Kidney (tissue), 14 donors: ENCODE measurements around the gene MPZL1. TPM values are rescaled to one million over a fixed set of nuclear protein-coding genes. Genes with fewer than 3 reads are reported as not detected.

ENCODE experiments used
- DNase-seq, 5 donors: peaks; one replicate each; pipeline ENCODE4 v3.0.0-alpha.2; 2013 to 2020
- FAIRE-seq: peaks from 2 replicates; lab custom pipeline; 2012; peaks lifted over from hg19 to GRCh38; lab: Jason Lieb, UNC
- H3K27ac ChIP-seq, 2 donors: one replicate each; pipeline ENCODE4 v1.7.0; 2013; ENCODE audit warnings: low read depth in 2 of 2, low read length in 2 of 2, inconsistent platforms in 1 of 2
- H3K27me3 ChIP-seq: one replicate; pipeline ENCODE4 v1.7.1; 2013; ENCODE audit warnings: low read length, inconsistent platforms; ENCODE audit not compliant: control insufficient read depth, insufficient read depth
- H3K36me3 ChIP-seq, 3 donors: one replicate each; pipeline versions ENCODE4 v1.7.0 to v1.7.1; 2013; ENCODE audit warnings: low read length in 3 of 3, control low read depth in 1 of 3, inconsistent platforms in 1 of 3; ENCODE audit not compliant: insufficient read depth in 3 of 3, control insufficient read depth in 2 of 3
- H3K4me1 ChIP-seq, 3 donors: one replicate each; pipeline versions ENCODE4 v1.7.0 to v1.7.1; 2013; ENCODE audit warnings: low read length in 3 of 3, inconsistent platforms in 1 of 3, low read depth in 1 of 3; ENCODE audit not compliant: control insufficient read depth in 2 of 3, insufficient read depth in 2 of 3
- H3K4me3 ChIP-seq, 3 donors: one replicate each; pipeline versions ENCODE4 v1.7.0 to v1.8.1; 2013; ENCODE audit warnings: low read length in 3 of 3, control low read depth in 1 of 3, inconsistent platforms in 1 of 3
- H3K9ac ChIP-seq, 3 donors: one replicate each; pipeline versions ENCODE4 v1.7.0 to v1.7.1; 2013; ENCODE audit warnings: low read length in 3 of 3, control low read depth in 1 of 3, inconsistent platforms in 1 of 3
- H3K9me3 ChIP-seq, 3 donors: one replicate each; pipeline versions ENCODE4 v1.7.0 to v1.7.1; 2013; ENCODE audit warnings: low read length in 3 of 3, control low read depth in 1 of 3, inconsistent platforms in 1 of 3; ENCODE audit not compliant: control insufficient read depth in 2 of 3, insufficient read depth in 1 of 3
- intact Hi-C: fragments of 100-400 bp; cut with DNase I; formaldehyde crosslinking; loops from one replicate; pipeline ENCODE4 v1.11.1; 2022
- polyA plus RNA-seq: library from polyadenylated mRNA; stranded (reverse); fragments of 350-450 nt; fragmentation: Illumina TruSeq; extraction: RNeasy Lipid Tissue Mini Kit (QIAGEN cat#74804); gene quantifications from one replicate; pipeline ENCODE4 v1.2.3, GENCODE V29; 2014; ENCODE audit warnings: low read depth, low replicate concordance; ENCODE audit not compliant: insufficient read depth
- total RNA-seq: library from RNA; stranded (reverse); fragmentation: NEBNext Ultra II Directional; extraction: Animal tissue kit (Norgen Biotek cat#: 25700); gene quantifications from one replicate; pipeline ENCODE4 v1.2.1, GENCODE V29; 2021
- TF ChIP-seq, protein P1 (sequence below): IDR thresholded peaks from 3 replicates; pipeline ENCODE4 v1.5.1; 2012; ENCODE audit warnings: mild to moderate bottlenecking, moderate library complexity, borderline replicate concordance; ENCODE audit not compliant: insufficient read depth; ENCODE audit errors: extremely low read depth
- donor health status: control.
- donor health status: control.
- donor health status: control.
- donor health status: control.
- donor health status: control.
- donor health status: DM: yes; HTN: yes; CAD: no.
- donor health status: Normal renal cell carcinoma (clear cell type).

MPZL1 gene
- total and polyA plus RNA-seq, 2 donors from 2014 or later, result 42.1 to 98.3 TPM

DNA sequence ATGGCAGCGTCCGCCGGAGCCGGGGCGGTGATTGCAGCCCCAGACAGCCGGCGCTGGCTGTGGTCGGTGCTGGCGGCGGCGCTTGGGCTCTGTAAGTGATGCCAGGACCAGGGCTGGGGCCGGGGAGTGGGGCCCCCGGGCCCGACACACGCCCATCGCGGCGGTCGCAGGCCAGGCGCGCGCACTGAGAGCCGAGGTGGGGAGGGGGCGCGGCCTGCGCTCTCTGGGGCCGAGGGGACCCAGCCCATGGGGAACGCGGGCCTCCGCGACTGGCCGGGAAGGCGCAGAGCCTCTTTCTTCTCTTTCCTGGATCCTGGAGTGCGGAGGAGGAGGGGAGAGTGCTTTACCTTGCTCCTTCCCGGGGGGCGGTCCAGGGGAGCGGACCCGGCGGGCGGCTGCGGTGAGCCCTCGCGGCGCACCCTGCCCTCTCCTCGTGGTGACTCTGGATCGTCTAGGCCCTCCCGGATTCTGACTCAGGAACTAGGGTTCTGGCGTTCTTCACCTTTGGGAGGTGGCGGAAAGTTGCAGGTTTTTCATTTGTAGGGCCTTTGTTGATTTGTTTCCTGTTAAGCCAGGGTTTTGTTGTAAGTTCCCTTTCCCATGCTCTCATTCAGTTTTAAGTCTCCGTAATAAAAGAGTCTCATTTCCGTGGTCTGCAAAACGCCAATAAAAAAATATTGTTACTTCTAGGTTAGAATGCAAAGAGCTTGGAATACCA lies 529 bp downstream of the MPZL1 start:
- peak in 4 of 5 donors; percentile 76 to 85 (median 81) for DNase-seq
- TF ChIP-seq, protein P1, sequence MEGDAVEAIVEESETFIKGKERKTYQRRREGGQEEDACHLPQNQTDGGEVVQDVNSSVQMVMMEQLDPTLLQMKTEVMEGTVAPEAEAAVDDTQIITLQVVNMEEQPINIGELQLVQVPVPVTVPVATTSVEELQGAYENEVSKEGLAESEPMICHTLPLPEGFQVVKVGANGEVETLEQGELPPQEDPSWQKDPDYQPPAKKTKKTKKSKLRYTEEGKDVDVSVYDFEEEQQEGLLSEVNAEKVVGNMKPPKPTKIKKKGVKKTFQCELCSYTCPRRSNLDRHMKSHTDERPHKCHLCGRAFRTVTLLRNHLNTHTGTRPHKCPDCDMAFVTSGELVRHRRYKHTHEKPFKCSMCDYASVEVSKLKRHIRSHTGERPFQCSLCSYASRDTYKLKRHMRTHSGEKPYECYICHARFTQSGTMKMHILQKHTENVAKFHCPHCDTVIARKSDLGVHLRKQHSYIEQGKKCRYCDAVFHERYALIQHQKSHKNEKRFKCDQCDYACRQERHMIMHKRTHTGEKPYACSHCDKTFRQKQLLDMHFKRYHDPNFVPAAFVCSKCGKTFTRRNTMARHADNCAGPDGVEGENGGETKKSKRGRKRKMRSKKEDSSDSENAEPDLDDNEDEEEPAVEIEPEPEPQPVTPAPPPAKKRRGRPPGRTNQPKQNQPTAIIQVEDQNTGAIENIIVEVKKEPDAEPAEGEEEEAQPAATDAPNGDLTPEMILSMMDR, result no peak
- no peaks in the 10 kb centered on the region for H3K36me3 ChIP-seq
- H3K9me3 ChIP-seq, result no peaks in the 10 kb centered on the region
- H3K27ac ChIP-seq, result peak overlapping the region; percentile 83 to 86
- peak overlapping the region; percentile 51 to 86 (median 70) for H3K4me3 ChIP-seq
- peak overlapping the region; percentile 62 to 78 (median 68) for H3K9ac ChIP-seq
- no peaks in the 10 kb centered on the region for H3K27me3 ChIP-seq
- intact Hi-C loops, result no loop called here
- H3K4me1 ChIP-seq, result peaks cover 0 to 9% (median 7%) of the 10 kb centered on the region in 3 donors
- no peak for FAIRE-seq

DNA sequence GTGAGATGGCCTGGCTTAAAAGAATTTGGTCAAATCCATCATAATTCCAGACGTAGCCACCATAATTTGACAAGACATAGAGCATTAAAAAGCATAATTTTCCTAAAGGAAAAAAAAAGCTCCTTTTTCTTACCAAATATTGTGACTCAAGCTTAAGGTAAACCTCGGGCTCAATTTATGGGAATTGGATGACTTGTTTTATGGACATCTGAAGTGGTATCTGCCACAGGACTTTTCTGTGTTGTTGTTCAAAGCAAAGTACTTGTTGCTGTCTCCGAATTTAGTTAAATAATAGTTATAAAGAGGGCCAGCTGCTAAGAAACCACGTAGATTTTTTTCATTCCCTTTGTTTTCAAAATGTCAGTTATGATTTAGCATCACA lies 1.1 kb downstream of the MPZL1 start:
- Histone ChIP-seq H3K4me3 (peak overlapping the region; percentile 51 to 86 (median 70)), H3K9me3 (no peaks in the 10 kb centered on the region), H3K36me3 (no peaks in the 10 kb centered on the region), H3K27me3 (no peaks in the 10 kb centered on the region), H3K9ac (peak overlapping the region; percentile 62 to 78 (median 68)), H3K27ac (peak overlapping the region in 1 of 2 donors; percentile 1), H3K4me1 (peaks cover 0 to 12% (median 7%) of the 10 kb centered on the region in 3 donors)
- FAIRE-seq (no peak), DNase-seq (peak in 1 of 5 donors; percentile 19)
- TF ChIP-seq, protein P1, result no peak
- intact Hi-C loops, result no loop called here

DNA sequence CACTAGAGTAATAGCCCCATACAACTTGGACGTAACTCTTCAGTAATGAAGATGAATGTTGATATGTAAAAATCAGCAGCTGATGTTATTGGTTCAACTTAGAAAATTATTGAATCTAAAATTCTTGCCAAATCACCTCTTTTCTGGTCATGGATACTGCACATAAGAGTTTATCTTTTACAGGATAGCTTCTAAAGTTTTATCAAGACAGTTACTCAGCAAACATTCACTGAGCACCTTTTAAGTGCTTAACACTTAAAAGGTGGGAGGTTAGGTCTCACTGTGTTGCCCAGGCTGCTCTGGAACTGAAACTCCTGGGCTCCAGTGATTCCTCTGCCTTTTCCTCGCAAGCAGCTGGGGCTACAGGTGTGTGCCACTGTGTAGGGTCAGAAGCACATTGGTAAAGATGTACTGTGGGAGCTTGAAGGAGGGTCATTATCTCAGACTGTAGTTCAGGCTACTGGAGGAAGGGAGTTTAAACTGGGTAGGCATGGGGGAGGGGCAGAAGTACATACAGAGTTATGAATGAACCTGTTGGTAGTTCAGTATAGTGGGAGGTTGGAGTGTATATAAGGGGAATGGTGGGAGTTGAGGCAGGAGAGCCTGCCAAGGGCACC lies 2.0 kb downstream of the MPZL1 start:
- peaks cover 0 to 12% (median 7%) of the 10 kb centered on the region in 3 donors for H3K4me1 ChIP-seq
- peak overlapping the region in 1 of 3 donors; percentile 68 for H3K9ac ChIP-seq
- FAIRE-seq, result no peak
- TF ChIP-seq, protein P1, result no peak
- H3K27ac ChIP-seq, result no peak overlapping the region
- intact Hi-C loops, result no loop called here
- H3K36me3 ChIP-seq, result no peaks in the 10 kb centered on the region
- DNase-seq, result no peak
- no peaks in the 10 kb centered on the region for H3K27me3 ChIP-seq
- peak overlapping the region in 1 of 3 donors; percentile 70 for H3K4me3 ChIP-seq
- no peaks in the 10 kb centered on the region for H3K9me3 ChIP-seq
